ENCODE data around the gene SEC14L6.

SEC14L6 gene

DNA sequence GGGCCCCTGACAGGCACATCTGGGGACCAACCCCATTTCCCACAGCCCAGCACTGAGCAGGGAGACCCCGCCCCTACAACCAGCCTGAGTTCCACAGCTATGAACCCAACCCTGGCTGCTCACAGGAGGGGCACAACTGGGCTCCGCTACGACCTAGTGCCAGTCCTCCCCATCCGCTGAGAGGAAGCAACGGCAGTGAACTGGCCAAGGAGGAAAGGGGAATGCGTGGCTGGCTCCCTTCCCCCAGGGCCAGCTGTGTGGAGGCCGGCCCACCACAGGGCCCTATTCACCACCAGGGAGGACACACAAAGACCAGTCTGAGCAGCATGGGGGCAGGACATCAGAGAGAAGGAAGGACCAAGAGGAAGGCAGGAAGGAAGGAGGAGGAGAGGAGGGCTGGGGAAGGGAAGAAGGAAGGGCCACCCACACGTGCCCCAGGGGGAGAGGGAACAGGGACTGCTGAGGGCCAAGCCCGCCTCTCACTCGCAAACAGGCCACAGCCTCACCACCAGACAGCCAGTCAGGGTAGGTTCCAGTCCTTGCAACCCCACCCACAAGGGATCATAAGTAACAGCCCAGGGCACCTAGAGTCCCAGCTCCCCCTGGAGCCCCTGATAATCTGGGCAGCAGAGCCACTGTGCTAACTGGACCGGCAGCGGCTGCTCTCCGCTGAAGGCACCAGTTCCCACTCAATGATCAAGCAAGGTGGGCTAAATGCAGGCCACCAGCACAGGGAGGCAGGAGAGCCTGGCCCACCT, 36.4 kb upstream of the SEC14L6 start:
- no peak for DNase-seq (ENCODE audit: low read depth)
- TF ChIP-seq, protein P1, sequence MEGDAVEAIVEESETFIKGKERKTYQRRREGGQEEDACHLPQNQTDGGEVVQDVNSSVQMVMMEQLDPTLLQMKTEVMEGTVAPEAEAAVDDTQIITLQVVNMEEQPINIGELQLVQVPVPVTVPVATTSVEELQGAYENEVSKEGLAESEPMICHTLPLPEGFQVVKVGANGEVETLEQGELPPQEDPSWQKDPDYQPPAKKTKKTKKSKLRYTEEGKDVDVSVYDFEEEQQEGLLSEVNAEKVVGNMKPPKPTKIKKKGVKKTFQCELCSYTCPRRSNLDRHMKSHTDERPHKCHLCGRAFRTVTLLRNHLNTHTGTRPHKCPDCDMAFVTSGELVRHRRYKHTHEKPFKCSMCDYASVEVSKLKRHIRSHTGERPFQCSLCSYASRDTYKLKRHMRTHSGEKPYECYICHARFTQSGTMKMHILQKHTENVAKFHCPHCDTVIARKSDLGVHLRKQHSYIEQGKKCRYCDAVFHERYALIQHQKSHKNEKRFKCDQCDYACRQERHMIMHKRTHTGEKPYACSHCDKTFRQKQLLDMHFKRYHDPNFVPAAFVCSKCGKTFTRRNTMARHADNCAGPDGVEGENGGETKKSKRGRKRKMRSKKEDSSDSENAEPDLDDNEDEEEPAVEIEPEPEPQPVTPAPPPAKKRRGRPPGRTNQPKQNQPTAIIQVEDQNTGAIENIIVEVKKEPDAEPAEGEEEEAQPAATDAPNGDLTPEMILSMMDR (conservative IDR thresholded peaks at IDR 0.05; ENCODE audit: low read depth, low read length), result no peak
- no peak overlapping the region for H3K4me3 ChIP-seq (ENCODE audit: low read depth, low read length)

DNA sequence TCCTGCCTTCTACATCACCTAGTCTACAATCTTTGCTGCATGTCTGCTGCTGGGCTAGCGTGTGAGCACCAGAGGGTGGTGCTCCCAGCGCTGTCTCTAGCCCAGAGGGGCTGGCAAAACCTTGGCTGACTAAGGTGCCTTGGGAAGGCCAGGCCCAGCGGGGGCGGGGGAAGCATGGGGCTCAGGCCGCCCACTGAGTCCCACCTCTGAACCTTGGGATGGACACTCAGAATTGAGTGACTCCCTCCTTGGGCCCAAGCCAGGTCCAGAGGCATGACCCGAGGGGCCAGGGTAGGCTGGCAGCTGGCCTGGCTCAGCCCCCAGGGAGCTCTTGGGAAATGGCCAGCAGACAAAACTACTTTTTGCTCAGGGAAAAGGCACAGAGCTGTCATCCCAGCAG, 35.5 kb upstream of the SEC14L6 start:
- H3K4me3 ChIP-seq (ENCODE audit: low read depth, low read length), result no peak overlapping the region
- DNase-seq (ENCODE audit: low read depth), result no peak
- TF ChIP-seq, protein P1 (conservative IDR thresholded peaks at IDR 0.05; ENCODE audit: low read depth, low read length), result no peak

DNA sequence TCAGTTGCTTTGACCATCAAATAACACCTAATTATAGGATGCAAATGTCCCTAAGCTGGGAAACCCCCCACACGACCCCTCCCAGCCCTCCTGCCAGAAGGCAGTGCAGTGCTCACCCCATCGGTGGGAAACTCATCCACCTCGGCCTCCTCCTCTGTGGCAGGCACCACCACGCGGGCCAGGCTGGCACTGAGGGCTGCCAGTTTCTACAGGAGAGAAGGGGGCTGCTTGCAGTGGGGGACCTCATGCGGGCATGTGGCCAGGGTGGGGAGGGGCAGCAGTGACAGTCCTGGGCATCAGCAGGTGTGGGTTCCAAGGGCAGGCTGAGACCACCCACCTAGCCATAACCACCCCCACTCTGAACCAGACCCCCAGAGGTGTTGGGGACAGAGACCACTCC, 34.4 kb upstream of the SEC14L6 start:
- no peak overlapping the region for H3K4me3 ChIP-seq (ENCODE audit: low read depth, low read length)
- TF ChIP-seq, protein P1 (conservative IDR thresholded peaks at IDR 0.05; ENCODE audit: low read depth, low read length), result no peak
- no peak for DNase-seq (ENCODE audit: low read depth)

GRCh38 chr22:30578481-30578880, 31.9 kb upstream of the SEC14L6 start:
- H3K4me3 ChIP-seq (ENCODE audit: low read depth, low read length), result no peak overlapping the region
- TF ChIP-seq, protein P1 (conservative IDR thresholded peaks at IDR 0.05; ENCODE audit: low read depth, low read length), result no peak
- DNase-seq (ENCODE audit: low read depth), result no peak

GRCh38 chr22:30575859-30576258, 29.3 kb upstream of the SEC14L6 start:
- no peak overlapping the region for H3K4me3 ChIP-seq (ENCODE audit: low read depth, low read length)
- no peak for DNase-seq (ENCODE audit: low read depth)
- TF ChIP-seq, protein P1 (conservative IDR thresholded peaks at IDR 0.05; ENCODE audit: low read depth, low read length), result no peak

- TF ChIP-seq, protein P1 (conservative IDR thresholded peaks at IDR 0.05; ENCODE audit: low read depth, low read length), result no peak
- DNase-seq (ENCODE audit: low read depth), result no peak
- H3K4me3 ChIP-seq (ENCODE audit: low read depth, low read length), result no peak overlapping the region
These were observed 28.6 kb upstream of the SEC14L6 start for GRCh38 chr22:30574997-30575671.

Data from choroid plexus epithelial cell (primary cell).